ENCODE data around the gene ADCY9. TPM values are rescaled to one million over a fixed set of nuclear protein-coding genes. Genes with fewer than 3 reads are reported as not detected.

The ADCY9 gene
- polyA plus RNA-seq, 3 donors, result 0.44 to 9.3 (median 0.67) TPM

DNA sequence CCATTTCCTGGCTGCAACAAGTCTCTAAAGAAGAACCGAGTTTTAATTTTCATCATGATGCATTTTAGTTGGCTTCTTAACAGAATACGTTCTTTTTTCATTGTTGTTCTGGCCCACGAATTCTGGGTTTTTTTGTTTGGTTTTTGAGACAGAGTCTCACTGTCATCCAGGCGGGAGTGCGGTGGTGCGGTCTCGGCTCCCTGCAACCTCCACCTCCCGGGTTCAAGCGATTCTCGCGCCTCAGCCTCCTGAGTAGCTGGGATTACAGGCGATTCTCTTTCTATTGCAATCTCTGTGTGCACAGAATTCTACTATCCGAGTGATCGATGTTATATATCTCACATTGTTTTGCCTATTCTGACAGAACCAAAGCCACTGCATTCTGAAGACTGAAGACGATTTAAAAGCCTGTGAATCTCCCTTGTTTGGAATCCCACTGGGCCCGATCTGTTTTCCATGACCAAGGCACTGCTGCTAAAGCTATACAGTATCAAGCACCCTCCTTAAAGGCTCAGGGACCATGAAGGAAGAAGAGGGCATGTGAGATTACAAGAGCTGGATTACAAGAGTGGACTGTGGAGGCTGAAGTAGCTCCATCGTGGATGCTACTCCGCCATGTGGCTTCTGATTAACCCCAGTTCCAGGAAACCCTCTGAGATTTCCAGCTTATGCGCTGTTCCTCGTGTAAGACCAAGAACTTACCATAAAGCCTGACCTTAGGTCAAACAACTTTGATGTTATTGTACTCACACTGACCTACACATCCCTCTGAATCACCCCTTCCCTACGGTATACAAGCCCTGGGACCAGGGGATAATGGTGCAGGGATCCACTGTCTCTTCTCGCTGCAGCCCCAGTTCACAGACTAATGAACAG is 44.3 kb downstream of the ADCY9 start:
- H3K9me3 ChIP-seq (replicated peaks in 1 of 2; ENCODE audit: control insufficient read depth in 1 of 2, insufficient read depth in 1 of 2, low read length in 2 of 2), result no peaks in the 10 kb centered on the region
- no peak for DNase-seq
- no peak overlapping the region for H3K27ac Mint-ChIP-seq
- H3K36me3 ChIP-seq (replicated peaks in 1 of 2; ENCODE audit: control insufficient read depth in 1 of 2, insufficient read depth in 2 of 2, low read length in 2 of 2), result peaks cover 0 to 7% of the 10 kb centered on the region in 2 donors
- H3K4me1 ChIP-seq (ENCODE audit: control insufficient read depth in 1 of 2, insufficient read depth in 2 of 2, low read length in 2 of 2), result no peaks in the 10 kb centered on the region
- H3K4me2 ChIP-seq (replicated peaks; ENCODE audit: extremely low read depth, low read length, poor library complexity, severe bottlenecking), result no peak overlapping the region
- H3K27me3 Mint-ChIP-seq (ENCODE audit: low read depth in 3 of 3), result no peaks in the 10 kb centered on the region
- H3K27me3 ChIP-seq (ENCODE audit: control insufficient read depth in 2 of 2, insufficient read depth in 2 of 2, low read length in 2 of 2), result no peaks in the 10 kb centered on the region
- intact Hi-C loops (cut with micrococcal nuclease), result loop anchor here in 1 of 2 donors (5.0 kb wide), 1 partner anchor 35 kb away; no protein-coding TSS in a partner anchor
- peaks cover 0 to 2% (median 0%) of the 10 kb centered on the region in 7 donors for H3K9me3 Mint-ChIP-seq
- H3K27ac ChIP-seq (ENCODE audit: low read depth in 1 of 2, low read length in 2 of 2), result no peak overlapping the region
- TF ChIP-seq, protein P1, sequence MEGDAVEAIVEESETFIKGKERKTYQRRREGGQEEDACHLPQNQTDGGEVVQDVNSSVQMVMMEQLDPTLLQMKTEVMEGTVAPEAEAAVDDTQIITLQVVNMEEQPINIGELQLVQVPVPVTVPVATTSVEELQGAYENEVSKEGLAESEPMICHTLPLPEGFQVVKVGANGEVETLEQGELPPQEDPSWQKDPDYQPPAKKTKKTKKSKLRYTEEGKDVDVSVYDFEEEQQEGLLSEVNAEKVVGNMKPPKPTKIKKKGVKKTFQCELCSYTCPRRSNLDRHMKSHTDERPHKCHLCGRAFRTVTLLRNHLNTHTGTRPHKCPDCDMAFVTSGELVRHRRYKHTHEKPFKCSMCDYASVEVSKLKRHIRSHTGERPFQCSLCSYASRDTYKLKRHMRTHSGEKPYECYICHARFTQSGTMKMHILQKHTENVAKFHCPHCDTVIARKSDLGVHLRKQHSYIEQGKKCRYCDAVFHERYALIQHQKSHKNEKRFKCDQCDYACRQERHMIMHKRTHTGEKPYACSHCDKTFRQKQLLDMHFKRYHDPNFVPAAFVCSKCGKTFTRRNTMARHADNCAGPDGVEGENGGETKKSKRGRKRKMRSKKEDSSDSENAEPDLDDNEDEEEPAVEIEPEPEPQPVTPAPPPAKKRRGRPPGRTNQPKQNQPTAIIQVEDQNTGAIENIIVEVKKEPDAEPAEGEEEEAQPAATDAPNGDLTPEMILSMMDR (IDR thresholded peaks at IDR 0.05), result no peak
- no peaks in the 10 kb centered on the region for H3K79me2 ChIP-seq (ENCODE audit: insufficient read depth, low read length)
- no peaks in the 10 kb centered on the region for H4K20me1 ChIP-seq (ENCODE audit: insufficient read depth, low read length)
- no peak overlapping the region for H2AFZ ChIP-seq (ENCODE audit: insufficient read depth, low read depth, low read length, poor library complexity, severe bottlenecking)
- no peak overlapping the region for H3K4me3 Mint-ChIP-seq
- no peak overlapping the region for H3K4me3 ChIP-seq (replicated peaks in 1 of 3; ENCODE audit: low read depth in 2 of 3, low read length in 3 of 3)
- H3K4me1 Mint-ChIP-seq, result no peaks in the 10 kb centered on the region
- WGBS (ENCODE audit: insufficient coverage), result 94% methylated on average over 17 of the region's 22 CpGs
- H3K36me3 Mint-ChIP-seq, result peaks cover 9 to 11% of the 10 kb centered on the region in 2 donors
- no peak overlapping the region for H3K9ac ChIP-seq (ENCODE audit: insufficient read depth, low read length, poor library complexity, severe bottlenecking)

DNA sequence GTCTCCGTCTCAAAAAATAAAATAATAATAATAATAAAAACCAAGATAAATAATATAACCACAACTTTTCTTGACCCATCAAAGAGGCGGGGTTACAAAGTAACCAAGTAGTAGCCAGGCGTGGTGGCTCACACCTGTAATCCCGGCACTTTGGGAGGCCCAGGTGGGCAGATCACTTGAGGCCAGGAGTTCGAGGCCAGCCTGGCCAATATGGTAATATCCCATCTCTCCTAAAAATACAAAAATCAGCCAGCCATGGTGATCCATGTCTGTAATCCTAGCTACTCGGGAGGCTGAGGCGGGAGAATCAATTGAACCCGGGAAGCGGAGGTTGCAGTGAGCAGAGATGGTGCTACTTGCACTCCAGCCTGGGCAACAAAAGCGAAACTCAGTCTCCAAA is 45.3 kb downstream of the ADCY9 start:
- Histone ChIP-seq H2AFZ (ENCODE audit: insufficient read depth, low read depth, low read length, poor library complexity, severe bottlenecking) (no peak overlapping the region), H3K9me3 (replicated peaks in 1 of 2; ENCODE audit: control insufficient read depth in 1 of 2, insufficient read depth in 1 of 2, low read length in 2 of 2) (no peaks in the 10 kb centered on the region), H3K4me3 (replicated peaks in 1 of 3; ENCODE audit: low read depth in 2 of 3, low read length in 3 of 3) (no peak overlapping the region), H4K20me1 (ENCODE audit: insufficient read depth, low read length) (no peaks in the 10 kb centered on the region), H3K27ac (ENCODE audit: low read depth in 1 of 2, low read length in 2 of 2) (no peak overlapping the region), H3K27me3 (ENCODE audit: control insufficient read depth in 2 of 2, insufficient read depth in 2 of 2, low read length in 2 of 2) (no peaks in the 10 kb centered on the region), H3K4me2 (replicated peaks; ENCODE audit: extremely low read depth, low read length, poor library complexity, severe bottlenecking) (no peak overlapping the region), H3K36me3 (replicated peaks in 1 of 2; ENCODE audit: control insufficient read depth in 1 of 2, insufficient read depth in 2 of 2, low read length in 2 of 2) (peaks cover 0 to 6% of the 10 kb centered on the region in 2 donors), H3K79me2 (ENCODE audit: insufficient read depth, low read length) (no peaks in the 10 kb centered on the region), H3K9ac (ENCODE audit: insufficient read depth, low read length, poor library complexity, severe bottlenecking) (no peak overlapping the region), H3K4me1 (ENCODE audit: control insufficient read depth in 1 of 2, insufficient read depth in 2 of 2, low read length in 2 of 2) (no peaks in the 10 kb centered on the region)
- no peak for DNase-seq
- WGBS (ENCODE audit: insufficient coverage), result 100% methylated on average over 4 of the region's 10 CpGs
- Mint-ChIP-seq H3K27me3 (ENCODE audit: low read depth in 3 of 3) (no peaks in the 10 kb centered on the region), H3K9me3 (peaks cover 0 to 2% (median 0%) of the 10 kb centered on the region in 7 donors), H3K27ac (no peak overlapping the region), H3K4me1 (no peaks in the 10 kb centered on the region), H3K36me3 (peaks cover 7% of the 10 kb centered on the region in 2 donors), H3K4me3 (no peak overlapping the region)
- TF ChIP-seq, protein P1 (IDR thresholded peaks at IDR 0.05), result no peak
- intact Hi-C loops (cut with micrococcal nuclease), result loop anchor here in 1 of 2 donors (5.0 kb wide), 1 partner anchor 34 kb away; no protein-coding TSS in a partner anchor

Data from CD14-positive monocyte (primary cell).